HK-2 (cell line): Measurements from ENCODE around the gene SLC7A1.

ENCODE experiments used
- DNase-seq: peaks from one replicate; pipeline ENCODE4 v3.0.0-alpha.2; 2018; ENCODE audit not compliant: unreplicated experiment

The SLC7A1 gene

GRCh38 chr13:29489650-29490560 lies 105.6 kb downstream of the SLC7A1 start:
- DNase-seq, result no peak

DNA sequence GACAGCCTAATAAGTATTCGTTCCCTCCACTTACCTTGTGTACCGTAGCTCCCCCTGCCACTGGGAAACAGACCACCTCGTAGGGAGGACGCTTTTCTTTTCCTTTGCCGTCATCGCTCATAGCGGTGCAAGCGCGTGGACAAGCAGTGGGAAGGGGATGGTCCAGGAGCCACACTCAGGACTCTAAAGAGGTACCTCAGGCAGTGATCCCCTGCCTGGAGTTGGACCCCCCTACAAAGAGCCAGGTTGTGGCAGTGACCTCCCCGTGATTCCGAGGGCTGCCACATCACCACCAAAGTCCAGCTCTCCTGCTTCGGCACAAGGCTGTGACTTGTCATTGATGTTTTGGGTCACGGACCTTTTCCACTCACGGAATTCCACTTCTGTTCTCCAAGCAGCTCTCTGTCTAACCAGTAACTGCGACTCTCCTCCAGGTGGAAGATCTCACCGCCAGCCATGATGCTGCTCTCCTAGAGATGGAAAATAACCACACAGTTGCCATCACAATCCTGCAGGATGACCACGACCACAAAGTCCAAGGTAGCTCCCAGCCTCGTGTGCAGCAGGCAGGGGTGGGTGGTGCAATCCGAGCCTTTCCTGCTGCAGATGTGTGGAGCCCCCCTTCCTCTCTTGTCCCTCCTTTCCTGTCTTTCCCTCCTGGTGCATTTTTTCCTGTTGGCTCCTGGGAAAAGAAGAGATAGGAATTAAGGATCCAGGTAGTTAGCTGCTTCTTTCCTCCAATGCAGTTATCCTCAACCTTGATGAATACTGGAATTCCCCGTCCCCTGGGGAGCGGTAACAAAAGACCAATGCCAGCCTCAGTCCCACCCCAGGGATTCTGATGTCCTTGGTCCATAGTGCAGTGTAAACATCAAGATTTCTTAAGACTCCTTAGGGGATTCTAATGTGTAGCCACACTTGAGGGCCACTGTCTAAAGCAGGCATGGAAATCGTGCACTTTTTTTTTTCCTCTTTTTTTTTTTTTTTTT lies 107.7 kb downstream of the SLC7A1 start:
- no peak for DNase-seq

- no peak for DNase-seq
Measured at GRCh38 chr13:29486551-29486950, 108.9 kb downstream of the SLC7A1 start.

- DNase-seq, result no peak
Measured at GRCh38 chr13:29484796-29485195, 110.7 kb downstream of the SLC7A1 start.

DNA sequence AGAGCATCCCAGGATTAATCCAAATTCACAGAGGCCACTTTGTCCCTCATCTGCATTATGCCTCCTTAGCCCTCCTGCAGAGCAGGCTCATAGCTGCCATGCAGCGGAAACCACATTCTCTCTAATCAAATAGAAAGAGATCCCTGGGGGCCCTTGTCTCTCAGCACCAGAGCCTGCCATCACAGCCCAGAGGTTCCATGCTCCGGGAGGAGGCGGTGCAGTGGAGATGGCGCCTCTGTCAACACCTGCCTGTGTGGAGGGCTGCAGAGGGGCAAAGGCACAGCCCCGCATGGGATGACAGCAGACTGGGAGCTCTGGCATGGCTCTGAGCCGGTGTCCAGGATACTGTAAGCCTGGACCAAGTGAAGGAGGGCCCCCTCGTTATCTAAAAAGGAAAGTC lies 111.3 kb downstream of the SLC7A1 start:
- no peak for DNase-seq

DNA sequence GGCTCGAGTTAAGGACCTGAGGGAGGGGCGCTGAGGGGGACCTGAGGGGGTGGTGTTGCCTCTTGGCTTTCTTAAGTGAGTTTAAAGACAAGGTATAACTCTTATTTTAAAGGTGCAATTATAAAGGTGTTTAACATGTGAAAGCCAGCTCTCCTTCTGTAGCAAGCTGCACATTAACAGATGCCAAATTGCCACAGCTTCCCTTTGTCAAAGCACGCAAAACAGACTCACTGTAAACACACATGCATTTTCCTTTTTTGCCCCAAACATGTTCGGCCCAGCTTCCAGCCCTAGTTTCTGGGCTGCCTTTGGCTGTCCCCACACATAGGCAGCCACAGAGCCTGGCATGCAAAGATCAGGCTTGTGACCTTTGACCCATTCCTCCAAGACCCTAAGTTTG lies 111.9 kb downstream of the SLC7A1 start:
- DNase-seq, result no peak

DNA sequence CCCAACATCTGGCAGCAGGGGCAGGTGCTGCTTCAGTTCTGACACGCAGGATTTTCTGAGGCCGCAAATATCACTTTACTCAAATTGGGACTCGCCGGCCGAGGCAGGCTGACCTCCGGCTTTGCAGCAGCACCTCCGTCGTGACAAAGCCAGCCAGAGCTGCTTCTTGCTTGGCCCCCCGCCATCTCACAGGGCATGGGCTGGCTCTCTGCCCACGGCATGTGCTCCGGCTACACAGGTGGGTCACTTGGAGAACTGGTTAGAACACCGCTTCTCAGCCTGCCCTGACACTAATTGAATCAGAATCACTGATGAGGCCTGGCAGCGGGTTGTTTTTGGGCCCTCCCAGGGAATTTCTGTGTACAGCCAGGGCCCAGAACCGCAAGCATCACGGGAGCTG lies 112.3 kb downstream of the SLC7A1 start:
- DNase-seq, result no peak

- DNase-seq, result no peak
Measured at GRCh38 chr13:29482504-29482903, 113.0 kb downstream of the SLC7A1 start.

- no peak for DNase-seq
Measured at GRCh38 chr13:29481603-29482002, 113.9 kb downstream of the SLC7A1 start.

GRCh38 chr13:29480893-29481525 lies 114.5 kb downstream of the SLC7A1 start:
- DNase-seq, result no peak

- DNase-seq, result no peak
Measured at GRCh38 chr13:29479716-29480492, 115.6 kb downstream of the SLC7A1 start.

GRCh38 chr13:29476046-29476445 lies 119.4 kb downstream of the SLC7A1 start:
- no peak for DNase-seq

- DNase-seq, result no peak
Measured at GRCh38 chr13:29474991-29475390, 120.5 kb downstream of the SLC7A1 start.

GRCh38 chr13:29473166-29473565 lies 122.3 kb downstream of the SLC7A1 start:
- DNase-seq, result no peak

DNA sequence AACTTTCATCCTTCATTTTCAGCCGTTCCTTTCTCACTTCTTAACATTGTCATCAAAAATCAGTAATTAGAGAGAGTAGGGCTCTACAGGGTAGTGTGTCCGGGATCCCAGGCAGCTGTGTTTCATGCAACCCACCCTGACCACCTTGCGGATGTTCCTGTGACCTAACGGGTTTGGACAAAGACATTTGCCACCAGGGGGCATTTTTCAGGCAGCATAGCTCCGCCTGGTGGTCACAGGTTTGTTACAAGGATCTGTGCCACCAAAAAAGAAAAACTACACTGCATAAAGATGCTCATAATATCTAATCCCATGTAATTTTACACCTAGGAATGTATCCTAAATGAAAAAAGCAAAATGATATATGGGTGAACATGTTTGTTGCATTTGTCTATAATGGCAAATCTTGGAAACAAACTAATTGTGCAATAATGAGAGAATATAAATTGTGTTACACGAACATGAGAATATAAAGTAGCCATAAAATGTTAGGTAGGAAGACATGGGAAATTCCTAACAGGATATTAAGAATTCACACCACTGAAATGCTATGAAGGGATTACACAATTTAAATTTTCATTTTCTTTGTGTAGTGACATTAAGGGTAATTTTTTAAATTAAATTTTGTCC lies 123.0 kb downstream of the SLC7A1 start:
- peak; percentile 36 for DNase-seq

GRCh38 chr13:29471551-29471950 lies 123.9 kb downstream of the SLC7A1 start:
- no peak for DNase-seq

DNA sequence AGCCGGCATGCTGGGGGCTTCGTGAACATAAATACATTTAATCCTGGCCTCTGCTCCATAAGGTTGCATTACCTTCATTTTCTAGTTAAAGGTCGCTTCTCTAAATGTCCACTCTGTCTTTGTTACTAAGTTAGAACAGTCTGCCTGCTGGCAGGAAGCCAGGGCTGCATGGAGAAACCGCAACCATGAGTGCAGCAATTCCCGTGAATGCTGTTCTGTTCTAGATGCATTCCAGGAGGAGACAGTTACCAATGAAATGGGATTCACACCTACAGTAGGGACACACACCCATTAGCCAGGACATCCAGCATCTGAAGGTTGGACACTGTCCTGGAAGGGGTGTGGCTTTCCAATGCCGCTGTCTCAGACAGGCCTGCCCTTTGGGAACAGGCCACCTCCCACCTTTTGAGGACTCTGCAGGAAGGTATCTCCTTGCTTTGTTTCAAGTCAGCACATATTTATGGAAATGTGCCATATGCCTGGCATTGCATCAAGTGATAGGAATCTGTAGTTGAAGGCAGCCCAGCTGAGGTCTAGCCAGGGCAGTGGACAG lies 129.7 kb downstream of the SLC7A1 start:
- peak; percentile 24 for DNase-seq

DNA sequence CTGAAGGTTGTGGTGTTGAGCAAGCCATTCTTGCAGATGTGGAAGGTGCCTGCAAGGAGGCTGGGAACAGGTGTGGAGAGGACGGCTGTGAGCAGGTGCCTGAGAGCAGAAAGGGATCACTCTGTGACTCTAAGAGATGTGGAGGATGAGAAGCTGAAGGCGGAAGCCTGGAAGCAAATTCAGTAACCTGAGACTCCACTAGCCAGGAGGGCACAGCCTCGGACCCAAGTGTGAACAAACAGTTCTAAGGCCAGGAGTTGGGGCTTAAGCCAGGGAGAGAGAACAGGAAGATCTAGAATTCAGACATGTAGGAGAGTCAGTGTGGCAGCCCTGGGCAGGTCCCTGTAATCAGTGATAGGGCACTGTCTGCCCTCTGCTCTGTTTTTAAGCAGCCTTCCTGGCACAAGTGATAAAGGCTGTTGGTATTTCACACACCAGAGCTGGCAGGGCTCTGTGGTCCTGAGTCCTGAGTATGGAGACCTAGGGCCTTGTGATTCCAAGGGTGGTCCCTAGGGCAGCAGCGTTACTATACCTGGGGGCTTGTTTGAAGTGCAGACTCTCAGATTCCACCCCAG lies 131.3 kb downstream of the SLC7A1 start:
- no peak for DNase-seq

- no peak for DNase-seq
Measured at GRCh38 chr13:29459813-29460355, 135.6 kb downstream of the SLC7A1 start.
